Diencephalon (tissue), 1 donor: ENCODE measurements around the gene VWA8. TPM values are rescaled to one million over a fixed set of nuclear protein-coding genes. Genes with fewer than 3 reads are reported as not detected.

Source experiments
- small RNA-seq: library from RNA; depleted of rRNA; stranded (forward); fragments of <200 nt; gene quantifications from one replicate; pipeline ENCODE3, GENCODE V24; 2014
- total RNA-seq: library from RNA; depleted of rRNA; stranded (reverse); fragments of >200 nt; gene quantifications from one replicate; pipeline ENCODE4 v1.2.3, GENCODE V29; 2014

VWA8 gene
- total RNA-seq, result 47.1 TPM

DNA sequence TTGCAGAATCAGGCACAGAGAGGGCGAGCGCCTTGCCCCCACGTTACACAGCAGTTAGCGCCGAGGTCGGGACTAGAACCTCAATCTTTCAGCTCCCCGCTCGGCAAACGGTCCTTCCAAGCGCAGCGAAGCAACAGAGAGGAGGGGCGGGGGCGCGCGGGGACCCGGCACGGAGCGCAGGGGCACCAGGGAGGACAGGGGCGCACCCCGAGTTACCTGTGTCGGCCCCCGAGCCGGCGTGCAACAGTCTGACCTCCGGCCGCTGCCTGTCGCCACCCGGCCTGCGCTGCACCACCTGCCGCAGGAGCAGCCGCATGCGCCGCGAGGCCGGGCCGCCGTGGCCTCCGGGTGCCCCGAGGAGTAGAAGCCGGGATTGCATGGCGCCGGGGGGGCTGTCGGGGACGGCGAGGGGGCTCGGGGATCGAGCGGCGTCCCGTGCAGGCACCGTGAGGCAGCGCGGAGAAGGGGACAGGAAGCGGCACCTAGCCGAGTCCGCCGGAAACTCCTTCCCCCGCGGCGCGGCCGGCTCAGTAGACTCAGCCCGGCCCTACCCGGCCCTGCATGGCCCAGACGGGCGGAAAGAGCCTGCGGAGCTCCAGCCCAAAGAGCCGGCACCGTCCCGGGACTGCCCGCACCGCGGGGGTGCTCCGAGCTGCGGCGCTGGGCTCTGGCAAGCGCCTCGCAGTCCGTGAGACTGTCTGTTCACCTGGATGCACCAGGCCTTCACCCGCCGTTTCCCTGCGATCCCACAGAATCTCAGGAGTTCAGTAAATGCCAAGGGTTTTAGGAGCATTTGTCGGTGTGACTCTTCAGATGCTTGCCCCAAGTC lies at the start of gene VWA8:
TSS of gene VWA8 (minus strand) at position 473 of the 829 bp plus-strand sequence. CDS start at position 379, 94 bp downstream.

Small RNAs within 50 kb of the gene (small RNA-seq; reads per million reads assigned to genes)
- gene RN7SL515P (not detected), gene RNU6-74P (not detected), gene RPS28P8 (not detected)

Other genes with a start within 250 kb of the VWA8 start
- gene DGKH, start 87.5 kb upstream of the VWA8 start, total RNA-seq, result 19.1 TPM